K562 (cell line): Measurements from ENCODE around the gene SLC30A7. TPM values are rescaled to one million over a fixed set of nuclear protein-coding genes. Genes with fewer than 3 reads are reported as not detected.

Experiments used
- BRF1 ChIP-seq: IDR thresholded peaks from 3 replicates; pipeline ENCODE4 v1.6.1; 2011; ENCODE audit warnings: borderline replicate concordance, mild to moderate bottlenecking; ENCODE audit not compliant: insufficient read length; ENCODE audit errors: extremely low read depth
- CAMTA2 ChIP-seq: fragments of 250-450 bp; sonication (Bioruptor Pico); conservative IDR thresholded peaks from 2 replicates; pipeline ENCODE4 v1.5.1; 2022
- EGR1 ChIP-seq: fragments of 450-650 bp; conservative IDR thresholded peaks from 2 replicates; pipeline ENCODE4 v1.6.1; 2017; ENCODE audit warnings: mild to moderate bottlenecking
- ELF1 ChIP-seq: fragments of 200-800 bp; sonication (Bioruptor generic); IDR thresholded peaks from 2 replicates; pipeline ENCODE4 v1.6.1; 2016; ENCODE audit warnings: missing genetic modification characterization, missing compliant biosample characterization
- EZH2 ChIP-seq: IDR thresholded peaks from 2 replicates; pipeline ENCODE4 v1.6.1; 2012; ENCODE audit warnings: low read depth, mild to moderate bottlenecking, inconsistent platforms, low read length, borderline replicate concordance
- HNRNPL ChIP-seq: fragments of 200-400 bp; formaldehyde crosslinking; IDR thresholded peaks from 2 replicates; pipeline ENCODE4 v1.6.1; 2017; ENCODE audit warnings: low read depth, mild to moderate bottlenecking, low read length
- MEIS2 ChIP-seq: fragments of 450-650 bp; IDR thresholded peaks from 2 replicates; pipeline ENCODE4 v1.6.1; 2014; ENCODE audit warnings: mild to moderate bottlenecking; ENCODE audit not compliant: partially characterized antibody
- NONO ChIP-seq, 2 experiments: fragments of 200-400 bp in 1 of 2; fragments of 450-650 bp in 1 of 2; formaldehyde crosslinking in 1 of 2; IDR thresholded peaks; 2 replicates each; pipeline ENCODE4 v1.6.1; 2017; ENCODE audit warnings: low read depth in 2 of 2, mild to moderate bottlenecking in 2 of 2, moderate library complexity in 2 of 2, low read length in 1 of 2
- NR3C1 ChIP-seq: sonication (generic); formaldehyde crosslinking; IDR thresholded peaks from 2 replicates; pipeline ENCODE4 v1.8.1; 2022; ENCODE audit warnings: missing genetic modification reagents
- POLR2H ChIP-seq: IDR thresholded peaks from 2 replicates; pipeline ENCODE4 v1.6.1; 2016; ENCODE audit warnings: missing genetic modification characterization, low read depth, mild to moderate bottlenecking, control low read depth, missing compliant biosample characterization, moderate library complexity
- PPARD ChIP-seq: fragments of 250-450 bp; sonication (Bioruptor Pico); IDR thresholded peaks from 2 replicates; pipeline ENCODE4 v1.8.0; 2022; ENCODE audit warnings: inconsistent platforms, mild to moderate bottlenecking, moderate library complexity
- SMARCB1 ChIP-seq: IDR thresholded peaks from 2 replicates; pipeline ENCODE4 v1.6.1; 2011; ENCODE audit warnings: improper control_type of control experiment, low read depth; ENCODE audit not compliant: insufficient read length
- SRF ChIP-seq, 2 experiments: fragments of 250-450, 450-650 bp in 1 of 2; sonication (Bioruptor Pico) in 1 of 2; sonication (generic) in 1 of 2; formaldehyde crosslinking; IDR thresholded peaks; 2 replicates each; pipeline versions ENCODE4 v1.5.0 to v1.5.1; 2020 to 2022; ENCODE audit warnings: mild to moderate bottlenecking in 1 of 2, missing genetic modification reagents in 1 of 2
- U2AF2 ChIP-seq: fragments of 200-400 bp; formaldehyde crosslinking; optimal IDR thresholded peaks from 2 replicates; pipeline ENCODE3; 2017; ENCODE audit warnings: low read depth, mild to moderate bottlenecking, low read length
- XRCC4 ChIP-seq: IDR thresholded peaks from one replicate; pipeline ENCODE4 v1.6.1; 2011; ENCODE audit not compliant: insufficient read depth, insufficient read length; ENCODE audit errors: extremely low read depth
- ZNF24 ChIP-seq: fragments of 450-650 bp; IDR thresholded peaks from 2 replicates; pipeline ENCODE4 v1.6.1; 2016
- ZNF282 ChIP-seq: sonication (generic); formaldehyde crosslinking; IDR thresholded peaks from 2 replicates; pipeline ENCODE4 v1.8.1; 2023; ENCODE audit warnings: missing genetic modification reagents
- polyA plus RNA-seq, 8 experiments: library from polyadenylated mRNA; depleted of rRNA in 4 of 8; stranded (reverse) in 5 of 8; unstranded in 3 of 8; fragments of >200 nt; fragmentation: Nextera tagmentation in 2 of 8; fragmentation: Illumina TruSeq in 1 of 8; extraction: Ambion mirVana in 2 of 8; extraction: Trizol in 1 of 8; gene quantifications; 2 replicates each; pipeline versions ENCODE4 v1.2.1 to v1.2.3, GENCODE V29; 2011 to 2014; ENCODE audit warnings: inconsistent platforms in 1 of 8, missing spikeins in 1 of 8
- total RNA-seq, 7 experiments: library from RNA; depleted of rRNA in 6 of 7; stranded (reverse); fragments of >200 nt in 6 of 7; fragmentation: Illumina TruSeq in 2 of 7; extraction: Trizol in 2 of 7; gene quantifications; 2 replicates each; pipeline versions ENCODE4 v1.2.1 to v1.2.3, GENCODE V29; 2011 to 2021; ENCODE audit warnings: low replicate concordance in 1 of 7
- TF ChIP-seq, protein P1 (sequence below): fragments of 250-450 bp; sonication (Bioruptor Pico); IDR thresholded peaks from 2 replicates; pipeline ENCODE4 v1.6.1; 2021; ENCODE audit warnings: mild to moderate bottlenecking
- TF ChIP-seq, protein P2 (sequence below): sonication (generic); formaldehyde crosslinking; IDR thresholded peaks from 2 replicates; pipeline ENCODE4 v1.8.0; 2022; ENCODE audit warnings: missing genetic modification reagents, mild to moderate bottlenecking, borderline replicate concordance
- TF ChIP-seq, protein P3 (sequence below): fragments of 200-800 bp; sonication (Bioruptor generic); IDR thresholded peaks from 2 replicates; pipeline ENCODE4 v1.6.1; 2016; ENCODE audit warnings: missing genetic modification characterization, missing compliant biosample characterization

Gene SLC30A7
- total and polyA plus RNA-seq, 9 of the 15 experiments (the other 6 are each of a cell fraction or from before 2014, with no cell fraction given), result 3.5 to 17.1 (median 7.2) TPM

DNA sequence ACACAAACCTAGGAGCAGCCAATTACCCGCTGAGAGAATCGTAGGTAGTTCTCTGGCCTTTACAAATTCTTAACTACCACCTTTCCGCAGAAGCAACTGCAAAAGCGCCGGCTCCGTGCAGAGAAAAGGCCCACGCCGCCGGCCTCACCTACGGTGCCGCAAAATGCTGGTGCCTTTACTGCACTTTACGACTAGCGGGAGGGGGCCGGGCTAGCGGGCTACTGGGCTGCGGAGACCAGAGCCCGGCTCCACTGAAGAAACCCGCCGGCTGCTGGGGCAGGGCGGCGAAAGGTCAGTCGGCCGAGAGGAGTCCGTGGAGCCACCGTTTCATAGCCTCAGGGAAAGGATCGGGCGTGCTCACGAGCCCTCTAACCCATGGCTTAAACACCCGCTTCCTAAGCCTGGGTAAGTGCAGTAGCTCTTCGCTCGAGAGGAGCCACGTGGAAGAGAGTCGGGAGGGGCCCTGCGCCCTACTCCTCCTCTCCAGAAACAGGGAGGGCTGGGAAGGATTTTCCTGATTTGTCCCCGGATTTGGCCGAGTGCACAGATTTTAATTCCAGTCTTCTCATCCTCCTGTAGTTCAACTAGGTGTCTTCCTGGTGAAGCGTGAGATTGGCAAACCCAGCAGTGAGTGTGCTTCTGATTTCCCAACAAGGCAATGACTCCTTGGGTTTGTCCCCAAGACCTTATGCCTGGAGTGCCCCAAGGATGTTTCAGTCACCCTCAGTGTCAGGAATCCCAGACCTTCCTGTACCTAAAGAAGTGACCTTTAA, 130.0 kb downstream of the SLC30A7 start, which contains the start of gene DPH5 (continued):
- TF ChIP-seq PPARD (no peak), NONO (IDR thresholded peaks at IDR 0.05; ENCODE audit: low read depth in 2 of 2, low read length in 1 of 2) (no peak), EGR1 (peak; percentile 27; the same call in 1 of the 2 replicates), MEIS2 (no peak), CAMTA2 (no peak), ELF1 (tag) (no peak; the same call in 1 of the 2 replicates), ZNF24 (peak; percentile 54), SRF (CRISPR knock-in tag; IDR thresholded peaks at IDR 0.05) (peak in 1 of 2 experiments; percentile 32; a peak in 1 of 4 replicates), BRF1 (no peak), POLR2H (peak; percentile 80), XRCC4 (no peak), U2AF2 (no peak), ZNF282 (CRISPR knock-in tag) (no peak), SMARCB1 (no peak), EZH2 (no peak), NR3C1 (CRISPR knock-in tag) (no peak), HNRNPL (no peak)
- TF ChIP-seq, protein P1, sequence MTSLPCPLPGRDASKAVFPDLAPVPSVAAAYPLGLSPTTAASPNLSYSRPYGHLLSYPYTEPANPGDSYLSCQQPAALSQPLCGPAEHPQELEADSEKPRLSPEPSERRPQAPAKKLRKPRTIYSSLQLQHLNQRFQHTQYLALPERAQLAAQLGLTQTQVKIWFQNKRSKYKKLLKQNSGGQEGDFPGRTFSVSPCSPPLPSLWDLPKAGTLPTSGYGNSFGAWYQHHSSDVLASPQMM (CRISPR knock-in tag), result no peak
- TF ChIP-seq, protein P2, sequence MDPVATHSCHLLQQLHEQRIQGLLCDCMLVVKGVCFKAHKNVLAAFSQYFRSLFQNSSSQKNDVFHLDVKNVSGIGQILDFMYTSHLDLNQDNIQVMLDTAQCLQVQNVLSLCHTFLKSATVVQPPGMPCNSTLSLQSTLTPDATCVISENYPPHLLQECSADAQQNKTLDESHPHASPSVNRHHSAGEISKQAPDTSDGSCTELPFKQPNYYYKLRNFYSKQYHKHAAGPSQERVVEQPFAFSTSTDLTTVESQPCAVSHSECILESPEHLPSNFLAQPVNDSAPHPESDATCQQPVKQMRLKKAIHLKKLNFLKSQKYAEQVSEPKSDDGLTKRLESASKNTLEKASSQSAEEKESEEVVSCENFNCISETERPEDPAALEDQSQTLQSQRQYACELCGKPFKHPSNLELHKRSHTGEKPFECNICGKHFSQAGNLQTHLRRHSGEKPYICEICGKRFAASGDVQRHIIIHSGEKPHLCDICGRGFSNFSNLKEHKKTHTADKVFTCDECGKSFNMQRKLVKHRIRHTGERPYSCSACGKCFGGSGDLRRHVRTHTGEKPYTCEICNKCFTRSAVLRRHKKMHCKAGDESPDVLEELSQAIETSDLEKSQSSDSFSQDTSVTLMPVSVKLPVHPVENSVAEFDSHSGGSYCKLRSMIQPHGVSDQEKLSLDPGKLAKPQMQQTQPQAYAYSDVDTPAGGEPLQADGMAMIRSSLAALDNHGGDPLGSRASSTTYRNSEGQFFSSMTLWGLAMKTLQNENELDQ (CRISPR knock-in tag), result no peak
- TF ChIP-seq, protein P3, sequence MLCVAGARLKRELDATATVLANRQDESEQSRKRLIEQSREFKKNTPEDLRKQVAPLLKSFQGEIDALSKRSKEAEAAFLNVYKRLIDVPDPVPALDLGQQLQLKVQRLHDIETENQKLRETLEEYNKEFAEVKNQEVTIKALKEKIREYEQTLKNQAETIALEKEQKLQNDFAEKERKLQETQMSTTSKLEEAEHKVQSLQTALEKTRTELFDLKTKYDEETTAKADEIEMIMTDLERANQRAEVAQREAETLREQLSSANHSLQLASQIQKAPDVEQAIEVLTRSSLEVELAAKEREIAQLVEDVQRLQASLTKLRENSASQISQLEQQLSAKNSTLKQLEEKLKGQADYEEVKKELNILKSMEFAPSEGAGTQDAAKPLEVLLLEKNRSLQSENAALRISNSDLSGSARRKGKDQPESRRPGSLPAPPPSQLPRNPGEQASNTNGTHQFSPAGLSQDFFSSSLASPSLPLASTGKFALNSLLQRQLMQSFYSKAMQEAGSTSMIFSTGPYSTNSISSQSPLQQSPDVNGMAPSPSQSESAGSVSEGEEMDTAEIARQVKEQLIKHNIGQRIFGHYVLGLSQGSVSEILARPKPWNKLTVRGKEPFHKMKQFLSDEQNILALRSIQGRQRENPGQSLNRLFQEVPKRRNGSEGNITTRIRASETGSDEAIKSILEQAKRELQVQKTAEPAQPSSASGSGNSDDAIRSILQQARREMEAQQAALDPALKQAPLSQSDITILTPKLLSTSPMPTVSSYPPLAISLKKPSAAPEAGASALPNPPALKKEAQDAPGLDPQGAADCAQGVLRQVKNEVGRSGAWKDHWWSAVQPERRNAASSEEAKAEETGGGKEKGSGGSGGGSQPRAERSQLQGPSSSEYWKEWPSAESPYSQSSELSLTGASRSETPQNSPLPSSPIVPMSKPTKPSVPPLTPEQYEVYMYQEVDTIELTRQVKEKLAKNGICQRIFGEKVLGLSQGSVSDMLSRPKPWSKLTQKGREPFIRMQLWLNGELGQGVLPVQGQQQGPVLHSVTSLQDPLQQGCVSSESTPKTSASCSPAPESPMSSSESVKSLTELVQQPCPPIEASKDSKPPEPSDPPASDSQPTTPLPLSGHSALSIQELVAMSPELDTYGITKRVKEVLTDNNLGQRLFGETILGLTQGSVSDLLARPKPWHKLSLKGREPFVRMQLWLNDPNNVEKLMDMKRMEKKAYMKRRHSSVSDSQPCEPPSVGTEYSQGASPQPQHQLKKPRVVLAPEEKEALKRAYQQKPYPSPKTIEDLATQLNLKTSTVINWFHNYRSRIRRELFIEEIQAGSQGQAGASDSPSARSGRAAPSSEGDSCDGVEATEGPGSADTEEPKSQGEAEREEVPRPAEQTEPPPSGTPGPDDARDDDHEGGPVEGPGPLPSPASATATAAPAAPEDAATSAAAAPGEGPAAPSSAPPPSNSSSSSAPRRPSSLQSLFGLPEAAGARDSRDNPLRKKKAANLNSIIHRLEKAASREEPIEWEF (CRISPR knock-in tag), result no peak
